Stimulated activated CD4-positive, alpha-beta T cell treated with anti-CD3 and anti-CD28 coated beads, Interleukin-12 subunit alpha, Interleukin-12 subunit beta, amount 100 ng/mL, for 48 hours (primary cell): ENCODE results near the gene ATP2C2.

Experiments
- DNase-seq, 3 donors: peaks; one replicate each; pipeline ENCODE4 v3.0.0-alpha.2; 2020; ENCODE audit warnings: low read depth in 2 of 3, low spot score in 1 of 3

The ATP2C2 gene

GRCh38 chr16:84465154-84465553 lies 96.8 kb downstream of the ATP2C2 start:
- no peak for DNase-seq

- DNase-seq, result no peak
Measured at GRCh38 chr16:84466692-84467091, 98.4 kb downstream of the ATP2C2 start.

GRCh38 chr16:84467256-84467655 lies 98.9 kb downstream of the ATP2C2 start:
- no peak for DNase-seq

- DNase-seq, result no peak
Measured at GRCh38 chr16:84467709-84468108, 99.4 kb downstream of the ATP2C2 start.

- no peak for DNase-seq
Measured at GRCh38 chr16:84471316-84471715, 103.0 kb downstream of the ATP2C2 start.

- DNase-seq, result no peak
Measured at GRCh38 chr16:84471966-84472365, 103.6 kb downstream of the ATP2C2 start.

- DNase-seq, result no peak
Measured at GRCh38 chr16:84475643-84476240, 107.4 kb downstream of the ATP2C2 start.

- no peak for DNase-seq
Measured at GRCh38 chr16:84476401-84476800, 108.1 kb downstream of the ATP2C2 start.

- DNase-seq, result no peak
Measured at GRCh38 chr16:84477661-84478060, 109.3 kb downstream of the ATP2C2 start.

- DNase-seq, result no peak
Measured at GRCh38 chr16:84478172-84478947, 110.0 kb downstream of the ATP2C2 start.

- no peak for DNase-seq
Measured at GRCh38 chr16:84479716-84480450, 111.5 kb downstream of the ATP2C2 start.

GRCh38 chr16:84481051-84481735 lies 112.9 kb downstream of the ATP2C2 start:
- DNase-seq, result no peak

GRCh38 chr16:84482001-84482891 lies 113.9 kb downstream of the ATP2C2 start:
- no peak for DNase-seq

- no peak for DNase-seq
Measured at GRCh38 chr16:84482951-84483881, 114.9 kb downstream of the ATP2C2 start.

- DNase-seq, result no peak
Measured at GRCh38 chr16:84483882-84484565, 115.7 kb downstream of the ATP2C2 start.

- DNase-seq, result no peak
Measured at GRCh38 chr16:84484579-84485254, 116.4 kb downstream of the ATP2C2 start.

GRCh38 chr16:84485255-84486010 lies 117.1 kb downstream of the ATP2C2 start:
- no peak for DNase-seq

GRCh38 chr16:84486126-84486525 lies 117.8 kb downstream of the ATP2C2 start:
- DNase-seq, result no peak
